Duodenal mucosa (tissue), 2 donors: Measurements from ENCODE around the gene SYNE3.

ENCODE experiments used
- H3K27ac ChIP-seq: one replicate; pipeline ENCODE4 v1.7.0; 2013; ENCODE audit warnings: low read depth, low read length
- H3K27me3 ChIP-seq, 2 donors: one replicate each; pipeline ENCODE4 v1.7.0; 2013; ENCODE audit warnings: low read length in 2 of 2, control low read depth in 1 of 2; ENCODE audit not compliant: insufficient read depth in 2 of 2, control insufficient read depth in 1 of 2
- H3K36me3 ChIP-seq, 2 donors: one replicate each; pipeline ENCODE4 v1.7.0; 2013; ENCODE audit warnings: low read length in 2 of 2, control low read depth in 1 of 2; ENCODE audit not compliant: insufficient read depth in 2 of 2, control insufficient read depth in 1 of 2
- H3K4me1 ChIP-seq, 2 donors: one replicate each; pipeline ENCODE4 v1.7.0; 2013; ENCODE audit warnings: low read length in 2 of 2, control low read depth in 1 of 2; ENCODE audit not compliant: insufficient read depth in 2 of 2, control insufficient read depth in 1 of 2
- H3K4me3 ChIP-seq, 2 donors: one replicate each; pipeline ENCODE4 v1.7.0; 2013; ENCODE audit warnings: low read length in 2 of 2, low read depth in 1 of 2
- H3K9ac ChIP-seq, 2 donors: one replicate each; pipeline ENCODE4 v1.7.0; 2013; ENCODE audit warnings: low read length in 2 of 2, low read depth in 1 of 2
- H3K9me3 ChIP-seq, 2 donors: one replicate each; pipeline ENCODE4 v1.7.0; 2013; ENCODE audit warnings: low read length in 2 of 2, control low read depth in 1 of 2; ENCODE audit not compliant: control insufficient read depth in 1 of 2

Gene SYNE3

DNA sequence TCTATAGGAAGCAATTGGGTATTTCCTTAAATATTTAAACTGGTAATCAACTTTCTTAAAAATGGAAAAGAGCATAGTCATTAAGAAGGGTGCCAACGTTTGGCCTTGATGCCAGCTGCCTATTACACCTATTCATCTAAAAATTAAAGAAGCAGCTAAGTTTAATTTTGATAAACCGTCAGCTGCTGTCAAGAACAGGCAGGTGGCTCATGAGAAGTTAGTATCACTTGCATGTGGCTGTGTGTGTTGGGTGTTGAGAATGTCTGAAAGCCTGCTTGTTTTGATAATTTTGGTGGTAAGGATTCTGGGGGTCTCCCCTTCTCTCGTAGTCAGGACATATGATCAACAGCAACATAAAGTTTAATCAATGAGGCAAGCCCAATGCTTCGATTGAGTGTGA, 24.9 kb upstream of the SYNE3 start:
- Histone ChIP-seq H3K9me3 (no peaks in the 10 kb centered on the region), H3K36me3 (peaks cover 0 to 12% of the 10 kb centered on the region in 2 donors), H3K27me3 (no peaks in the 10 kb centered on the region), H3K4me3 (no peak overlapping the region), H3K9ac (no peak overlapping the region), H3K27ac (no peak overlapping the region), H3K4me1 (peaks cover 14 to 18% of the 10 kb centered on the region in 2 donors)

DNA sequence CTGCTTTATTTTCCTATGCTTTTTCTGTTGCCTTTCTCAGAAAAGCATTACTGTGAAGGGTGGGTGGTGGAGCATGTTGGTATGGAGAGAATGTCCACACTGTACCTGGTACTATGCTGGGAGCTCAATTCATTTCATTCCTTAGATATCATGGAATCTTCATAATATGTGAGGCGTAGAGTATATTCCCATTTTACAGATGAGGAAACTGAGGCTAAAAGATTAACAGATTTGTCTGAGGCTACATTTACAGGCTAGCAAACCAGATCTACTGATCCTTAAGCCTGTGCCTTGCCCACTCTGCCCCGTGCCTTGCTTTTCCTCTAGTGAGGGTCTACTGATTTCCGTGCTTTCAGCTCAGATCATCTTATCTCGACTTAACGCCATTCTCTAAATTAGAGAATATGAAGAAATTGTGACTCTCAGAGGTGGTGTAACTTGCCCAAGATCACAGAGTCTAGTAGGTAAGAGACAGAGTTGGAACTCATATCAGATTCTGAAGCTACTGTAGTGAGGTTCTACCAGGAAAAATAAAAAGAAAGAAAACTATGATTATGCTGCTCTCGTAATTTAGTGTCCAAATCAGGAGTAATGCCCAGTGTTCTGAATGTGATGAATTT, 23.9 kb upstream of the SYNE3 start:
- H3K9me3 ChIP-seq: no peaks in the 10 kb centered on the region
- H3K4me1 ChIP-seq: peaks cover 24 to 27% of the 10 kb centered on the region in 2 donors
- no peak overlapping the region for H3K4me3 ChIP-seq
- peaks cover 0 to 11% of the 10 kb centered on the region in 2 donors for H3K36me3 ChIP-seq
- H3K9ac ChIP-seq: no peak overlapping the region
- H3K27ac ChIP-seq: no peak overlapping the region
- no peaks in the 10 kb centered on the region for H3K27me3 ChIP-seq

DNA sequence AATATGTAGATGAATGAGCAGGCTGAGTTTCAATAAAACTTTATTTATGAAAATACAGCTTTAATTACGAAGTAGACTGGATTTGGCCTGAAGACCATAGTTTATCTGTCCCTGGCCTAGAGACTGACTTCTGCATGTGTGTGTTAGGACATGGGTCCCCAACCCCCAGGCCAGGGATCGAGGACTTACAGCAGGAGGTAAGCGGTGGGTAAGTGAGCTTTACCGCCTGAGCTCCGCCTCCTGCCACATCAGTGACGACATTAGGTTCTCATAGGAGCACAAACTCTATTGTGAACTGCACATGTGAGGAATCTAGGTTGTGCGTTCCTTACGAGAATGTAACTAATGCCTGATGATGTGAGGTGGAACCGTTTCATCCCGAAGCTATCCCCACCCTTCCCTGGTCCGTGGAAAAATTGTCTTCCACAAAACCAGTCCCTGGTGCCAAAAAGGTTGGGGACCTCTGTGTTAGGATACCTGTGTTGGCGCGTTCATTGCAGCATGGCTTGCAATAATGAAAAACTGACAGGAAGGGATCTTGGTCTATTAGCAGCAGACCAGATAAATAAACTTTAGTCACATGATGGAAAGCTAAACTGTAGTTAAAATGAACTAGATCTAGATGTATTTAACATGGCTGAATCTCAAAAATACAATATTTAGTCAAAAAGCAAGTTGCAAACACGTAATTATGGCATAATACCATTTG, 22.5 kb upstream of the SYNE3 start:
- H3K9me3 ChIP-seq: no peaks in the 10 kb centered on the region
- peaks cover 24 to 27% of the 10 kb centered on the region in 2 donors for H3K4me1 ChIP-seq
- H3K4me3 ChIP-seq: no peak overlapping the region
- no peak overlapping the region for H3K9ac ChIP-seq
- peaks cover 0 to 4% of the 10 kb centered on the region in 2 donors for H3K36me3 ChIP-seq
- no peaks in the 10 kb centered on the region for H3K27me3 ChIP-seq
- H3K27ac ChIP-seq: no peak overlapping the region

DNA sequence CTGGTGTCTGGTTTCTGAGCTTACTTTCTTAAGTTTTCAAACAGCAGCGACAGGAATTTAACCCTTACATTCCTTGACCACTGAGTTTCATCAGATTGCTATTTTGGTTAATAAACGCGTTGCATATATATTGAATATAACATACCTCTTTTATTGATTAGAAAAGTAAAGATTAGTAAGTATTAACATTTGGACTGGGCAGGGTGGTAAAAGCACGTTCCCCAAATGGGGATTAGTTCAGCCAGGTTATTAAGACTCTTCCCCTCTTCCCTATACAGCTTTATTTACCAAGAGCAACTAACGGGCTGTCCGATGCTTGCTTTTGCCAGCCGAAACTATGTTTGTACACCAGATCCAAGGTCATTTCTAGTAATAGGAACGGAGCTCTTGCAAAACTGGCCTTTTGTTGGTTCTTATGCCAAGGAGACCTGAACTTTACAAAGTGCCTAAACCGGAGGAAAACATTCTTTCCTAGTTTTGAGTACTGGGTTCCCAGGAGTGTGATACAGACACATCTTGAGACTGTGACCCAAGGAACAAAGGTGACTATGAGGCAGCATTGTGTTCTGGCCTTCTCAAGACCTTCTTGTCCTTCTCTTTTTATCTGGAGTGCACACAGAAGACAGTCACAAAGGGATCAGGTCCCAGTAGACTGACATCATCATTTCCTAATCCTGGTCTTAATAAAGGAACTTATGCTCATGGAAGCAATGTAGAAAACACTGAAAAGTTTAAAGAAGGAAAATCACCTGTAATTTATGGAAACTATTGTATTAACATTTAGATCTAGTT, 21.0 kb upstream of the SYNE3 start:
- Histone ChIP-seq H3K27ac (no peak overlapping the region), H3K9ac (no peak overlapping the region), H3K27me3 (no peaks in the 10 kb centered on the region), H3K4me3 (no peak overlapping the region), H3K36me3 (no peaks in the 10 kb centered on the region), H3K9me3 (no peaks in the 10 kb centered on the region), H3K4me1 (peaks cover 39 to 41% of the 10 kb centered on the region in 2 donors)

DNA sequence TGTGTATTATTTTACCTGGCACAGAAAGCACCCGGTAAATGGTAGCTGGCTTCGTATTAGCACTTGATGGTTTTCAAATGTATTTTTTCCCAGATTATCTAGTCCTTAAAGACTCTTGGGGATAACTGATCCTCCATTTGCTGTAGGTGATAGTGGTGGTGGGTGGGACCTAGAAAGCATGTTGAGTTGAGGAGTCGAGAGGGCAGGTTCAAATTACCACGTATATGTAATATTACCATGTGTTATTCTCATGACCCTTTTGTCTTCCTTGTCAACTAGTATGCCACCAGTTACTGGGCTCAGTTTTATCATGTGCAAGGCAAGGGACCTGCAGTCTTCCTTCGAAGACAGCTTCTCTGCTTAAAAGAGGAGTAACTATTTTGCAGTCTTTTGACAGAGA, 20.2 kb upstream of the SYNE3 start:
- Histone ChIP-seq H3K4me3 (peak overlapping the region; percentile 84 to 95), H3K27ac (no peak overlapping the region), H3K36me3 (no peaks in the 10 kb centered on the region), H3K9ac (peak overlapping the region in 1 of 2 donors; percentile 81), H3K9me3 (no peaks in the 10 kb centered on the region), H3K4me1 (peaks cover 47 to 50% of the 10 kb centered on the region in 2 donors), H3K27me3 (no peaks in the 10 kb centered on the region)

DNA sequence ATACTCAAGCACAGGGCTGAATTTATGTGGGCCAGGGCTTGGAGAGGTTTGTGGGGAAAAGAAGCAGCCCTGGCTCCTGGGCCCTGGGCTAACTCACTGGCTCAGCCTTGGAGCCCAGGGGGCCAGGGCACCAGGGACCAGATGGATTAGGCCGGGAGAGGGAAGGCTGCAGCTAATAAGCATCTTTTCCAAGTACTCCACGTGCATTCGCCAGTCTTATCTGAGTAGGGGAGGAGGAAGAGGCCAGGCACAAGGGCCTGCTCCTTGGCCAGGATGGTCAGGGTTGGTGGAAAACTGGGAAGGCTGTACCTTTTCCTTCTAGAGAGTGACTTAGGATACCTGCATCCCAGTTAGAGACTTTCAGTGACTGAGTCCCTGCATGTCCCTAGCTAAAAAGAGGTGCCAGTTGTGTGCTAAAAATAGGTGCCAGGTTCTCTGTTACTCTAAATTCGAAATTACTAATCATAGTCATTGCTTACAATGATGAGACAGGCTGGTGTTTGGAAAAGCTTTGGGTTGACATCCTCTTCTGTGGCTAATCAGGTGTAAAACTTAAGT, 19.7 kb upstream of the SYNE3 start:
- Histone ChIP-seq H3K36me3 (no peaks in the 10 kb centered on the region), H3K4me1 (peaks cover 48 to 54% of the 10 kb centered on the region in 2 donors), H3K4me3 (peak overlapping the region; percentile 84 to 95), H3K9me3 (no peaks in the 10 kb centered on the region), H3K27me3 (no peaks in the 10 kb centered on the region), H3K9ac (peak overlapping the region; percentile 81), H3K27ac (no peak overlapping the region)

DNA sequence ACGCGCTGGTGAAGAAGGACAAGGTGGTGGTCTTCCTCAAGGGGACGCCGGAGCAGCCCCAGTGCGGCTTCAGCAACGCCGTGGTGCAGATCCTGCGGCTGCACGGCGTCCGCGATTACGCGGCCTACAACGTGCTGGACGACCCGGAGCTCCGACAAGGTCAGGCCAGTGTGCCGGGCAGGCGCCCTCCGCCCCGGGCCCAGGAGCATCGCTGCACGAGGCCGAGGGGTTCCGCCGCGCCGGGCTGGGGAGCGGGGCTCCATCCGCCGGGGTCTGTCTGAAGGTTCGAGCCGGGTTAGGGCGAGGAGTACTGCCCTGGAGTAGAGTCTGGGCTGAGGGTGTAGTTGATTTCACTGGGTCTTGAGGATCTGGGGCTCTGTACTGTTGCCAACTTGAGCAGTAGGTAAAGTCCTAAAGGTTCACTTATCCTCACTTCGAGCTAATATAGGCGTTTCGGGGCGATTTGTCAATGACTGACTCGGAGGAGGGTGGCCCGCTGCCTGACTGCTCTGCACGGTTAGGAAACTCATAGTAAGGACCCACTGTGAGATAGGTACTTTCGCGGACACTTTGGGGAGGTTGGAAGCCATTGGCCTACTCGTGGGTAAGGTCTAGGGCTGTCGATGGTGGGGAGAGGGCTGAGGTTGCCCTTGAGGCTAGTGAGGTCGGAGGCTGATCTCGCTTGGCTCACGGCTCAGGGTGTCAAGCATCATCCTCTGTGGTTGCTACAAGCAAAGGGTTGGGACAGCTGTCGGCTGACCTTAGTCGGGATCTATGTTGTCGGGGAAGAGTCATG, 19.0 kb upstream of the SYNE3 start:
- Histone ChIP-seq H3K9ac (peak overlapping the region; percentile 81), H3K27me3 (no peaks in the 10 kb centered on the region)

DNA sequence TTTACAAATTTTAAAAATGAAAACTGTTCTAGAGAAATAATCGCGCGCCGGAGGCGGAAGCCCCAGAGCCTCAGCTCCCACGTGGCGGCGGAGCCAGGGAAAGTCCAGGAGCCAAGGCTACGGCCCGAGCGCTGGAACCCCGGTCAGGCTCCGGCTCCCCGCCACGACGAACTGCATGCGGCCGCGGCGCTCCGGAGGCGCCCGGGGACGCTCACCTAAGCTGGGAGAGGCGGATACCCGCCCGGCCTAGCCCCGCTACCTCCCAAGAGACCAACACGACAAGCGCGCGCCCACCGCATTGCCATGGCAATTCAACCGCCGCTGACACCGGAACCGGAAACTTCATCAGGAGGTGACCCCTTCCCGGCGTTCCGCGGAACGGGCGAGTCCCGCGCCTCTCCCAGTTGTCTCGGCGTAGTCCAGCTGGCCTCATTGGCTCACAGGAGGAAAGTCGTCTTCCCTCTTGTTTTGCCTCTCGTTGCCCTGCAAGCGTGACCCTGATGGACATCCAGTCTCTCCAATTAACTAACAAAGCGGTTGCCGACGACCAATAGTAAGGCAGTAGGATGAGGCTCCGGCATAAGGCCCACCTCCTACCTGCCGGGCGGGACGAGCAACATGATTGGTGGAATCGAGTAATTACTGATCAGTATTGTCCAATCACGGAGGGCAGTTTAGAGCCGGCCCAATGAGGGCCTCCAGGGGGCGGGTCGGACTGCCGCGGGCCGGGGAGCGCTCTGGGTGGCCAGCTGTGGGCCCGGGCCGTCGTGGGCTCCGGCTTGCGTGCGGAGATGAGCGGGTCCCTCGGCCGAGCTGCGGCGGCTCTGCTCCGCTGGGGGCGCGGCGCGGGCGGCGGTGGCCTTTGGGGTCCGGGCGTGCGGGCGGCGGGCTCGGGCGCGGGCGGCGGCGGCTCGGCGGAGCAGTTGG, 18.1 kb upstream of the SYNE3 start, which contains the start of gene GLRX5:
Gene GLRX5 (plus strand): TSS at position 752 of the 927 bp plus-strand sequence. CDS start 40 bp downstream, at position 792.
- peaks cover 0 to 4% of the 10 kb centered on the region in 2 donors for H3K36me3 ChIP-seq
- peaks cover 56 to 63% of the 10 kb centered on the region in 2 donors for H3K4me1 ChIP-seq
- peak within 1 kb of the TSS; percentile 84 to 95 for H3K4me3 ChIP-seq
- peak within 1 kb of the TSS; percentile 81 for H3K9ac ChIP-seq
- no peaks in the 10 kb centered on the region for H3K9me3 ChIP-seq
- H3K27ac ChIP-seq: peak within 1 kb of the TSS; percentile 84
- H3K27me3 ChIP-seq: no peaks in the 10 kb centered on the region

More for the DNA sequence above, 19.0 kb upstream of the SYNE3 start:
- H3K27ac ChIP-seq: no peak overlapping the region
- peaks cover 0 to 3% of the 10 kb centered on the region in 2 donors for H3K36me3 ChIP-seq
- no peaks in the 10 kb centered on the region for H3K9me3 ChIP-seq
- peaks cover 55 to 60% of the 10 kb centered on the region in 2 donors for H3K4me1 ChIP-seq
- H3K4me3 ChIP-seq: peak overlapping the region; percentile 84 to 95
